Stimulated activated CD8-positive, alpha-beta memory T cell treated with anti-CD3 and anti-CD28 coated beads, Interleukin-15, amount 100 ng/mL, for 4 hours (primary cell): ENCODE data around the gene TMEM174.
"Not testable (repeated sequence)": the region's sequence is repeated elsewhere in the genome, so short reads cannot be mapped to it uniquely, and the experiment has no call there.

Experiments
- DNase-seq, 2 donors: peaks; one replicate each; pipeline ENCODE4 v3.0.0-alpha.2; 2020; ENCODE audit warnings: low read depth in 2 of 2

Gene TMEM174

DNA sequence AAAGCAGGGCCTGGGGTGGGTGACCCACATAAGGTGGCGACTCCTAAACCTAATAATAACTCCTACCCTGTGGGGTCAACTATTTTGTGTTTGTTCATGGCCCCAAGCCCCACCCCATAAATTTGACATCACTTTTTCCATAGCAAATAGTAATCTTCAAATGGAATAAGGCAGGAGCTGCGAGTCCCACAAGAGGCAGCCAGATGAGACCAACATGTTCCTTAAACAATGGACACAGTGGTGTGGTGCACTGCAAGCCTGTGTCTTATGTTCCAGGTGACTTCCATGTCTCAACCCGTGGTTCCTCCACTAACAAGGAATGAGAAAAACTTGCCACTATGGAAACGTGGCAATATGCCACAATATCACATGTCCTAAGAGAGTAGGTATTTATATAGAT is 20.6 kb downstream of the TMEM174 start:
- no peak for DNase-seq

- DNase-seq, result no peak
These were observed 23.2 kb downstream of the TMEM174 start for GRCh38 chr5:73196201-73196600.

GRCh38 chr5:73197637-73198257 is 24.8 kb downstream of the TMEM174 start:
- no peak for DNase-seq

GRCh38 chr5:73198833-73199592 is 26.0 kb downstream of the TMEM174 start:
- no peak for DNase-seq

DNA sequence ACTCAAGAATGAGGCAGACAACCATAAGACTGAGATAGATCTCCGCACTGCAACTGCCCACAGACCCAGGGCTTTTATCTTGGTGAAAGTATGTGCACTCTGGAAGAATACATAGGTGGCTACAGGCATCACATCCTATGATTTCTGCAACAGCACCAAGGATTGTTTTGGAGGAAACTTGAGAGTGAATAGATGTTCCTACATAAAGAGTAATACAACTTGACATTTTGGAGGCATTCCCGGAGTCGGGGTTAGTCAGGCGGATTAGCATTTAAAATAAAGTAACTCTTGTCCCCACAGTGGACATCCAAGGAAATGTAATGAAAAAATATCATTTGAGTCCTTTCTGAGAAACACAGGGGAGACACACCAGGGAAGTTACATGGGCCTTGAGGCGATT is 26.7 kb downstream of the TMEM174 start:
- DNase-seq, result no peak

GRCh38 chr5:73201547-73202513 is 28.8 kb downstream of the TMEM174 start:
- peak; percentile 30 to 31 for DNase-seq

DNA sequence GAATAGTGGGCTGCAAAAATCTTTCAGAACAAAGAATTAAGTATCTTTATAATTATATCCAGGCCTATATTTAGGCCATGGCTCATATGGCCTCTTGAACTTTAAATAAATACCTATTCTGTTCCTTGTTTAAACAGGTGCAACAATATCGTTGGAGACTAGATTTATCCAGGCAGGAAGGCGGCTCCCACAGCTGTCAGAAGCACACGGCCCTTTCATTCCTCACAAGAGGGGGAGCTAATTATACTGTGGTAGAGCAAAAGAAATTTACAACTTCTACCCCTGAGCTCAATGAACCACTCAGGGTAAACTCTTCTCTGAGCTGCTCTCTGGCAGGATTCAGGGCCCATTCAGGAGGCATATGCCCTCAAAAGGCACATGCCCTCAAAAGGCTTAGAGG is 31.3 kb downstream of the TMEM174 start:
- DNase-seq, result no peak

- no peak for DNase-seq
These were observed 31.7 kb downstream of the TMEM174 start for GRCh38 chr5:73204733-73205132.

- DNase-seq, result no peak
These were observed 32.3 kb downstream of the TMEM174 start for GRCh38 chr5:73205305-73205704.

DNA sequence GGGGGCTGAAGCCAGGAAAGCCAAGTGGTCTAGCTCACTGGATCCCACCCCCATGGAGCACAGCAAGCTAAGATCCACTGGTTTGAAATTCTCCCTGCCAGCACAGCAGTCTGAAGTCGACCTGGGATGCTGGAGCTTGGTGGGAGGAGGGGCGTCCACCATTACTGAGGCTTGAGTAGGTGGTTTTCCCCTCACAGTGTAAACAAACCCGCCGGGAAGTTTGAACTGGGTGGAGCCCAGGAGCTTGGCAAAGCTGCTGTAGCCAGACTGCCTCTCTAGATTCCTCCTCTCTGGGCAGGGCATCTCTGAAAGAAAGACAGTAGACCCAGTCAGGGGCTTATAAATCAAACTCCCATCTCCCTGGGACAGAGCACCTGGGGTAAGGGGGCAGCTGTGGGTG is 34.2 kb downstream of the TMEM174 start:
- not testable (repeated sequence) for DNase-seq

GRCh38 chr5:73209075-73209474 is 36.1 kb downstream of the TMEM174 start:
- not testable (repeated sequence) for DNase-seq

- DNase-seq, result not testable (repeated sequence)
These were observed 39.7 kb downstream of the TMEM174 start for GRCh38 chr5:73212693-73213092.

DNA sequence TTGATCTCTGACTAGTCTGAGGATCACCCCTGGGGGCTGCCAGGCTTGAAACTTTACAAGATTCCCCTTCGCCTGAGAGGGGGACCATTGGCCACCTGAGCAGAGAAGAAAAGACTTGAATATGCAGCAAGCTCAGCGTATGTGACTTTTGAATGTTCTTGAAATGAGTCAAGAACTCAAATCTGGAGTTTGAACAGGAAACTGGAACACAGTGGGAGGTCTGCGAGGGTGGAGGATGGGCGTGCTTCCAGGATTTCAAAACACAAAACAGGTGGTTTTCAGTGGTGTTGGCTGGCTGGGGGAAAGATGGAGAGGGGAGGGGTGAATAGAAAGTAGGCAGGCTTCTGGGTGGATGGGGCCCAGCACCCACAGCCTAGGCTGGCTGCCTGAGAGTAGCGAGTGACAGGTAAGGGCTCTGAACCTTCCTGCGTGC is 40.6 kb downstream of the TMEM174 start:
- DNase-seq, result no peak

- no peak for DNase-seq
These were observed 41.3 kb downstream of the TMEM174 start for GRCh38 chr5:73214306-73214705.

- no peak for DNase-seq
These were observed 42.0 kb downstream of the TMEM174 start for GRCh38 chr5:73214996-73215395.

GRCh38 chr5:73215531-73215890 is 42.5 kb downstream of the TMEM174 start:
- no peak for DNase-seq

- DNase-seq, result peak; percentile 12 to 16
These were observed 43.1 kb downstream of the TMEM174 start for GRCh38 chr5:73215891-73216610.

DNA sequence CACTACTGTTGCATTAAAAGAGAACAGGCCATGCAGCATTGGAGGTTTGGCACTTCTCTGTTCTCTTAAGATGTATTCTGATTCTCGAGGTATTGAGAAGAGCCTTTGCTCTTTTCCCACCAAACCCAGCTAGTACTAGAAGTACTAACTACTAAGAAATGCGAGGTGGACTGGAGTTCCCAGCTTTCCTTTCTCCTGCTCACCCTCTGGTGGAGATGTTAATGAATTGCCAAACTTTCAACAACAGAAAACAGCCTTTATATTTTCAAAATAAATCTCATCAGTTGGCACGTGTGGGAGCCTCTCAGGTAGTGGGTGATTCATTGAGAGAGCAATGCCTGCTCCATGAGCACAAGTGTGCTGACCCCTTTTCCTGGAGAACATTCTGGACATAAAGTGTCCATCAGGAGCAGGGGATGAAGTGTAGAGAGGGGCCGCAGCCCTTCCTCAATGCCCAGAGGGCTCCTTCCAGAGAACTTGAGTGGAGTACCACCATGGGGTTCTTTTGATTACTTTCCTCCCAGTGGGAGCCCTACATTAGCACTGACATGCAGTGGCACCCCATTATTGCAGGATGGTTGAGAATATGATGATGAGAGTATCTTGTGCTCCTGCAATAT is 45.7 kb downstream of the TMEM174 start:
- no peak for DNase-seq

DNA sequence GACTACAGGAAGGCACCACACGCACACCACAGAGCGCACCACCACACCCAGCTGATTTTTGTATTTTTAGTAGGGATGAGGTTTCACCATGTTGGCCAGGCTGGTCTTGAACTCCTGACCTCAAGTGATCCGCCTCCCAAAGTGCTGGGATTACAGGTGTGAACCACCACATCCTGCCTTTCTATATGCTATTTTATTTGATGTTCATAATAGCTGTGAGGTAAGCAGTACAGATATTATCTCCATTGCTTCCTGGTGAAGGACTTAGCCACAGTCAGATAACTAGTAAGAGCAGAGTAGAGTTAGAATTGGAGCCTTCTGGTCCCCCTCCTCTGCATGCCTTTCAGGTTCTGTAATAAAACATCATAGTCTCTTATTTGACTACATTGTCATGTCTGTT is 46.3 kb downstream of the TMEM174 start:
- not testable (repeated sequence) for DNase-seq

GRCh38 chr5:73221161-73221560 is 48.2 kb downstream of the TMEM174 start:
- no peak for DNase-seq

GRCh38 chr5:73221726-73222125 is 48.7 kb downstream of the TMEM174 start:
- no peak for DNase-seq
